H1 (cell line): ENCODE results near the gene SOX15. TPM values are rescaled to one million over a fixed set of nuclear protein-coding genes. Genes with fewer than 3 reads are reported as not detected.

Source experiments
- CTCF ChIA-PET: fragments of 300-600 bp; sonication (Branson Sonifier 250); formaldehyde crosslinking; loops from one replicate; lab custom pipeline; 2021; ENCODE audit not compliant: partially characterized antibody; lab: Charles Lee
- POLR2A ChIA-PET: fragments of 300-600 bp; sonication (Branson Sonifier 250); formaldehyde crosslinking; loops from one replicate; lab custom pipeline; 2021; ENCODE audit warnings: inconsistent platforms; ENCODE audit not compliant: partially characterized antibody; lab: Charles Lee
- DNase-seq, 2 experiments: peaks; one replicate each; pipeline versions ENCODE4 v3.0.0 to v3.0.0-alpha.2; 2010 to 2022; ENCODE audit warnings: low spot score in 2 of 2, low read depth in 1 of 2, mixed read lengths in 1 of 2
- FAIRE-seq: peaks from 2 replicates; lab custom pipeline; 2011; peaks lifted over from hg19 to GRCh38; lab: Jason Lieb, UNC
- H2AFZ ChIP-seq: 2 replicates; pipeline ENCODE4 v1.8.1; 2012; ENCODE audit warnings: low read length, inconsistent platforms
- H2AK5ac ChIP-seq: 2 replicates; pipeline ENCODE4 v1.6.1; 2013; ENCODE audit warnings: low read depth, low read length
- H2BK120ac ChIP-seq: replicated peaks from 2 replicates; pipeline ENCODE3; 2013; ENCODE audit warnings: low read depth, low read length, inconsistent platforms
- H2BK12ac ChIP-seq: 2 replicates; pipeline ENCODE4 v1.6.1; 2013; ENCODE audit warnings: low read depth, low read length
- H2BK15ac ChIP-seq: 2 replicates; pipeline ENCODE4 v1.6.1; 2013; ENCODE audit warnings: low read length
- H2BK20ac ChIP-seq: 2 replicates; pipeline ENCODE4 v1.6.1; 2013; ENCODE audit warnings: low read length
- H2BK5ac ChIP-seq: 2 replicates; pipeline ENCODE4 v1.6.1; 2013; ENCODE audit warnings: low read depth, low read length
- H3K14ac ChIP-seq: 2 replicates; pipeline ENCODE4 v1.6.1; 2013; ENCODE audit warnings: inconsistent platforms; ENCODE audit not compliant: insufficient read length
- H3K18ac ChIP-seq: 2 replicates; pipeline ENCODE4 v1.6.1; 2013; ENCODE audit warnings: low read length; ENCODE audit errors: extremely low read depth
- H3K23ac ChIP-seq: 2 replicates; pipeline ENCODE4 v1.6.1; 2013; ENCODE audit warnings: inconsistent platforms; ENCODE audit not compliant: insufficient read length
- H3K23me2 ChIP-seq: 2 replicates; pipeline ENCODE4 v1.6.1; 2013; ENCODE audit warnings: low read depth, low read length
- H3K27ac ChIP-seq: 2 replicates; pipeline ENCODE4 v1.6.1; 2011; ENCODE audit warnings: low read depth, low read length, inconsistent platforms
- H3K27me3 ChIP-seq, 4 experiments: replicated peaks in 1 of 4; 1 replicate in 1 of 4; 2 replicates in 3 of 4; pipeline versions ENCODE4 v1.6.1 to v1.8.1; 2011 to 2013; ENCODE audit warnings: low read length in 3 of 4, mild to moderate bottlenecking in 3 of 4, inconsistent platforms in 2 of 4, mixed read lengths in 2 of 4, moderate library complexity in 1 of 4; ENCODE audit not compliant: control insufficient read depth in 3 of 4, insufficient read depth in 3 of 4; ENCODE audit errors: extremely low read depth in 1 of 4
- H3K36me3 ChIP-seq, 4 experiments: 2 replicates each; pipeline versions ENCODE4 v1.6.1 to v1.8.1; 2011 to 2013; ENCODE audit warnings: mild to moderate bottlenecking in 4 of 4, low read length in 3 of 4, moderate library complexity in 2 of 4, control low read depth in 1 of 4, inconsistent platforms in 1 of 4; ENCODE audit not compliant: insufficient read depth in 4 of 4, control insufficient read depth in 2 of 4
- H3K4ac ChIP-seq: replicated peaks from 2 replicates; pipeline ENCODE3; 2013; ENCODE audit warnings: low read length, low read depth, mixed read lengths, inconsistent platforms; ENCODE audit not compliant: insufficient read length
- H3K4me1 ChIP-seq, 4 experiments: replicated peaks in 1 of 4; 1 replicate in 1 of 4; 2 replicates in 3 of 4; pipeline versions ENCODE4 v1.6.1 to v1.8.1; 2011 to 2013; ENCODE audit warnings: low read length in 3 of 4, inconsistent platforms in 2 of 4, mixed read lengths in 1 of 4; ENCODE audit not compliant: insufficient read depth in 4 of 4, control insufficient read depth in 3 of 4
- H3K4me2 ChIP-seq, 2 experiments: 2 replicates each; pipeline versions ENCODE4 v1.6.1 to v1.8.1; 2011 to 2013; ENCODE audit warnings: low read depth in 2 of 2, low read length in 2 of 2, control low read depth in 1 of 2, inconsistent platforms in 1 of 2, mild to moderate bottlenecking in 1 of 2; ENCODE audit not compliant: insufficient read depth in 1 of 2
- H3K4me3 ChIP-seq, 4 experiments: fragments of 200-600, 300-600 bp in 1 of 4; sonication (generic), shearing (Covaris generic), sonication (Bioruptor Twin) in 1 of 4; 2 replicates each; pipeline versions ENCODE4 v1.5.1 to v1.8.1; 2011 to 2016; ENCODE audit warnings: low read length in 4 of 4, low read depth in 3 of 4, control low read depth in 2 of 4, inconsistent platforms in 2 of 4, mild to moderate bottlenecking in 2 of 4, mixed read lengths in 1 of 4, moderate library complexity in 1 of 4; ENCODE audit not compliant: insufficient read depth in 2 of 4; ENCODE audit errors: extremely low read depth in 1 of 4
- H3K56ac ChIP-seq: replicated peaks from 2 replicates; pipeline ENCODE3; 2013; ENCODE audit warnings: low read depth, mild to moderate bottlenecking, mixed read lengths, low read length, inconsistent platforms; ENCODE audit not compliant: insufficient read length
- H3K79me1 ChIP-seq: 2 replicates; pipeline ENCODE4 v1.6.1; 2013; ENCODE audit warnings: low read depth, low read length, control low read depth
- H3K79me2 ChIP-seq, 2 experiments: 2 replicates each; pipeline versions ENCODE4 v1.6.1 to v1.8.1; 2012 to 2013; ENCODE audit warnings: low read length in 2 of 2, mild to moderate bottlenecking in 2 of 2, inconsistent platforms in 1 of 2; ENCODE audit not compliant: insufficient read depth in 2 of 2, control insufficient read depth in 1 of 2
- H3K9ac ChIP-seq, 4 experiments: replicated peaks in 1 of 4; 1 replicate in 1 of 4; 2 replicates in 3 of 4; pipeline versions ENCODE4 v1.6.1 to v1.8.1; 2011 to 2013; ENCODE audit warnings: low read depth in 3 of 4, low read length in 3 of 4, control low read depth in 2 of 4, mild to moderate bottlenecking in 2 of 4, moderate library complexity in 2 of 4, inconsistent platforms in 1 of 4; ENCODE audit errors: extremely low read depth in 1 of 4
- H3K9me3 ChIP-seq, 2 experiments: 2 replicates each; pipeline versions ENCODE4 v1.6.1 to v1.8.1; 2012 to 2013; ENCODE audit warnings: mild to moderate bottlenecking in 2 of 2, moderate library complexity in 2 of 2, control low read depth in 1 of 2, inconsistent platforms in 1 of 2, low read depth in 1 of 2, low read length in 1 of 2, mixed read lengths in 1 of 2; ENCODE audit not compliant: insufficient read depth in 2 of 2
- H4K20me1 ChIP-seq, 2 experiments: replicated peaks in 1 of 2; 2 replicates each; pipeline versions ENCODE3 to v1.8.1; 2011 to 2013; ENCODE audit warnings: inconsistent platforms in 2 of 2, low read length in 2 of 2, mild to moderate bottlenecking in 1 of 2; ENCODE audit not compliant: insufficient read depth in 2 of 2, control insufficient read depth in 1 of 2
- H4K5ac ChIP-seq: 2 replicates; pipeline ENCODE4 v1.6.1; 2013; ENCODE audit warnings: low read length, low read depth, mixed read lengths, inconsistent platforms; ENCODE audit not compliant: insufficient read length
- H4K8ac ChIP-seq: 2 replicates; pipeline ENCODE4 v1.8.0; 2013; ENCODE audit warnings: mild to moderate bottlenecking, moderate library complexity, low read length, inconsistent platforms; ENCODE audit not compliant: insufficient read depth; ENCODE audit errors: extremely low read depth
- H4K91ac ChIP-seq: replicated peaks from 2 replicates; pipeline ENCODE3; 2013; ENCODE audit warnings: low read length, mixed read lengths, inconsistent platforms; ENCODE audit not compliant: insufficient read length
- POLR2A ChIP-seq, 2 experiments: IDR thresholded peaks; 1 replicate in 1 of 2; 2 replicates in 1 of 2; pipeline ENCODE4 v1.6.1; 2011; ENCODE audit warnings: low read depth in 2 of 2, low read length in 2 of 2, mild to moderate bottlenecking in 2 of 2; ENCODE audit errors: control extremely low read depth in 1 of 2
- WGBS, 2 experiments: shearing (Covaris generic) in 1 of 2; methylation state at CpG; one replicate each; pipeline versions ENCODE4 v1.1.6 to v1.1.7; 2013 to 2015; ENCODE audit warnings: low lambda C conversion rate in 2 of 2, mixed read lengths in 2 of 2, inconsistent platforms in 1 of 2, low coverage in 1 of 2, missing lambda C conversion rate in 1 of 2; ENCODE audit not compliant: insufficient replicate concordance in 2 of 2, insufficient coverage in 1 of 2, insufficient read length in 1 of 2; ENCODE audit errors: extremely low coverage in 1 of 2, missing lambda C conversion rate in 1 of 2; 5-methylcytosine and 5-hydroxymethylcytosine counted together
- polyA plus RNA-seq, 7 experiments: library from polyadenylated mRNA; depleted of rRNA in 3 of 7; stranded (reverse) in 5 of 7; unstranded in 2 of 7; fragments of >200 nt in 5 of 7; fragments of 200-250 nt in 2 of 7; gene quantifications; 1 replicate in 5 of 7; 2 replicates in 1 of 7; 4 replicates in 1 of 7; pipeline versions ENCODE4 v1.2.1 to v1.2.3, GENCODE V29; 2011 to 2013; ENCODE audit warnings: missing spikeins in 2 of 7, mixed read lengths in 2 of 7
- total RNA-seq: library from RNA; stranded (reverse); fragmentation: NEBNext Ultra II Directional; extraction: Animal tissue kit (Norgen Biotek cat#: 25700); gene quantifications from 2 replicates; pipeline ENCODE4 v1.2.1, GENCODE V29; 2021

Gene SOX15
- total and polyA plus RNA-seq, 2 of the 8 experiments (the other 6 are each of a cell fraction or from before 2014, with no cell fraction given), result 14.3 to 26.8 TPM

DNA sequence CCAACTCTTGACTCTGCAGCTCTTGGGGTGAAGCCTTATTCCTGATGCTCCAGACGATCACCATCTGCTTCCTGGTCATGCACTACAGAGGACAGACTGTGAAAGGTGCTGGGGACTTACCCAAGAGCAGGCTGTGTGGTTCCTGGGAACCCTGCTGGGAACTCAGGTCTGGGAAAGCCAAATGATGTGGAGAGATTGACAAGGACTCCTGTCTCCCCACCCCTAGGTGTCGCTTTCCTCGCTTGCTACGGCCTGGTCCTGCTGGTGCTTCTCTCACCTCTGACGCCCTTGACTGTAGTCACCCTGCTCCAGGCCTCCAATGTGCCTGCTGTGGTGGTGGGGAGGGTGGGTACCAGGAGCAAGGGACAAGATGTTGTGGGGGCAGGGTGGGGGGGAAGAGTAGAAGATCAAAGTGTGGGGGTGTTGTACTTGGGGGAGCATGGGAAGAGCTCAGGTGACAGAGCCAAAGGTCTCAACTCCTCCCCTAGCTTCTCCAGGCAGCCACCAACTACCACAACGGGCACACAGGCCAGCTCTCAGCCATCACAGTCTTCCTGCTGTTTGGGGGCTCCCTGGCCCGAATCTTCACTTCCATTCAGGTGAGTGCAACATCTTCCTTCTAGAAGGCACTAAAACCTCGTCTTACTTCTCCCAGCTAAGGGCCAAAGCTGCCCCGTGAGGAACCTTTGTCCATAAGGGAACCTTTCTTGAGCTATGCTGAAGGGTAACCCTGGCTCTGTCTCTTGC is 3.0 kb downstream of the SOX15 start:
- H2BK120ac ChIP-seq, result no peak overlapping the region
- TF ChIP-seq POLR2A (IDR thresholded peaks at IDR 0.05; ENCODE audit: control extremely low read depth in 1 of 2, low read depth in 2 of 2, low read length in 2 of 2), result peak in 1 of 2 experiments; percentile 17; a peak in 1 of 3 replicates

More for the DNA sequence above, 3.0 kb downstream of the SOX15 start:
- Histone ChIP-seq H3K4me2 (no peak overlapping the region; a peak in 1 of 4 replicates), H3K79me2 (no peaks in the 10 kb centered on the region), H3K56ac (no peak overlapping the region), H3K79me1 (no peaks in the 10 kb centered on the region; the same call in none of the 2 replicates), H3K18ac (no peak overlapping the region), H3K36me3 (peaks cover under 1 to 14% (median 4%) of the 10 kb centered on the region in 4 experiments; a peak in 5 of 8 replicates), H3K4me3 (no peak overlapping the region), H4K8ac (no peak overlapping the region), H4K5ac (no peak overlapping the region), H3K4me1 (peaks cover 6 to 31% (median 23%) of the 10 kb centered on the region in 4 experiments), H2BK12ac (no peak overlapping the region), H2AFZ (no peak overlapping the region), H3K23me2 (peaks cover 24% of the 10 kb centered on the region; the same call in 1 of the 2 replicates), H2BK20ac (no peak overlapping the region), H3K14ac (no peak overlapping the region), H3K27ac (no peak overlapping the region), H4K20me1 (peaks cover 0 to 2% of the 10 kb centered on the region in 2 experiments), H3K27me3 (no peaks in the 10 kb centered on the region), H3K4ac (no peak overlapping the region), H2BK15ac (no peak overlapping the region), H3K9me3 (no peaks in the 10 kb centered on the region), H2BK5ac (no peak overlapping the region; the same call in 1 of the 2 replicates), H3K23ac (no peak overlapping the region), H3K9ac (no peak overlapping the region), H2AK5ac (no peak overlapping the region), H4K91ac (no peak overlapping the region)
- peak in 1 of 2 experiments; percentile 49 for DNase-seq
- FAIRE-seq, result no peak
- ChIA-PET CTCF (interaction anchor here (0.6 to 1.8 kb wide), 11 partner anchors 13 to 101 kb away, joined by 3 to 14 read pairs (median 3); partner anchors contain the start of genes FXR2 and TP53), POLR2A (interaction anchor here (0.6 to 28.5 kb wide), 8 partner anchors 14 to 100 kb away, joined by 3 to 1144 read pairs (median 28); partner anchors contain the start of genes CD68, SAT2, SENP3 and TNFSF12)
- 77% methylated on average over 9 of the region's 9 CpGs; no CpG with 5 or more reads in 1 of the 2 experiments for WGBS, 2 experiments
